GM12891 (cell line): Measurements from ENCODE around the gene MRPL14. TPM values are rescaled to one million over a fixed set of nuclear protein-coding genes. Genes with fewer than 3 reads are reported as not detected.
A peak's percentile ranks its signal among the peaks of the same experiment; 100 is the strongest.

Experiments
- DNase-seq: peaks from one replicate; pipeline ENCODE4 v3.0.0; 2011; ENCODE audit warnings: low spot score; ENCODE audit not compliant: insufficient read length
- FAIRE-seq: peaks from 2 replicates; lab custom pipeline; 2011; peaks lifted over from hg19 to GRCh38; lab: Jason Lieb, UNC
- PAX5 ChIP-seq: IDR thresholded peaks from 2 replicates; pipeline ENCODE4 v1.6.1; 2011; ENCODE audit warnings: low read length, moderate library complexity, mild to moderate bottlenecking; ENCODE audit not compliant: insufficient read depth, severe bottlenecking
- POLR2A ChIP-seq: IDR thresholded peaks from 2 replicates; pipeline ENCODE4 v1.6.1; 2011; ENCODE audit warnings: low read depth, low read length, control low read depth
- POLR2AphosphoS5 ChIP-seq: IDR thresholded peaks from 2 replicates; pipeline ENCODE4 v1.6.1; 2011; ENCODE audit warnings: low read depth, low read length, control low read depth
- POU2F2 ChIP-seq: IDR thresholded peaks from 2 replicates; pipeline ENCODE4 v1.6.1; 2011; ENCODE audit warnings: low read depth, mild to moderate bottlenecking, control low read depth, low read length, moderate library complexity
- SPI1 ChIP-seq: IDR thresholded peaks from 2 replicates; pipeline ENCODE4 v1.6.1; 2011; ENCODE audit warnings: low read depth, low read length, control low read depth
- TAF1 ChIP-seq: IDR thresholded peaks from 2 replicates; pipeline ENCODE4 v1.6.1; 2011; ENCODE audit warnings: low read depth, low read length, control low read depth
- polyA plus RNA-seq: library from polyadenylated mRNA; unstranded; fragments of >200 nt; gene quantifications from one replicate; pipeline ENCODE4 v1.2.1, GENCODE V29; 2012; ENCODE audit warnings: low read depth, missing spikeins, inconsistent platforms; ENCODE audit not compliant: missing spikeins

MRPL14 gene
- polyA plus RNA-seq = 82.0 TPM

GRCh38 chr6:44127186-44128019 is at the start of gene MRPL14, which contains the start of gene TMEM63B:
TSS of gene MRPL14 (minus strand) at chr6:44127452. CDS start at chr6:44116611, 10,841 bp downstream.
TSS of gene TMEM63B (plus strand) at chr6:44127554. CDS start at chr6:44134585, 7,031 bp downstream.
- TF ChIP-seq PAX5 = no peak
- 0 out of 2 replicates have a peak, but pooled peaks have one; percentile 32 for TF ChIP-seq TAF1
- TF ChIP-seq POLR2AphosphoS5 = peak; percentile 74; the same call in 1 of the 2 replicates
- no peak for TF ChIP-seq POU2F2
- TF ChIP-seq POLR2A = peak; percentile 69; the same call in 1 of the 2 replicates
- FAIRE-seq = peak; percentile 92

GRCh38 chr6:44176130-44176761 is 49.0 kb upstream of the MRPL14 start:
- DNase-seq (no peak), FAIRE-seq (peak; percentile 35)

More at GRCh38 chr6:44127186-44128019, at the start of gene MRPL14, which contains the start of gene TMEM63B:
- DNase-seq = peak; percentile 99

GRCh38 chr6:44172731-44173500 is 45.7 kb upstream of the MRPL14 start:
- no peak for TF ChIP-seq POLR2A
- DNase-seq = peak; percentile 76
- peak; percentile 78 for FAIRE-seq

More at GRCh38 chr6:44176130-44176761, 49.0 kb upstream of the MRPL14 start:
- TF ChIP-seq PAX5 (no peak), POLR2A (no peak), POLR2AphosphoS5 (no peak), SPI1 (no peak), TAF1 (no peak), POU2F2 (no peak)

GRCh38 chr6:44171899-44172546 is 44.8 kb upstream of the MRPL14 start:
- DNase-seq = no peak
- no peak for FAIRE-seq
- TF ChIP-seq TAF1 = no peak
- no peak for TF ChIP-seq SPI1
- TF ChIP-seq POLR2A = no peak
- no peak for TF ChIP-seq POU2F2

- FAIRE-seq (no peak), DNase-seq (no peak)
These were observed 42.8 kb upstream of the MRPL14 start for GRCh38 chr6:44169886-44170570.

GRCh38 chr6:44169154-44169553 is 41.9 kb upstream of the MRPL14 start:
- FAIRE-seq (no peak), DNase-seq (no peak)
- no peak for TF ChIP-seq POU2F2
- no peak for TF ChIP-seq POLR2AphosphoS5
- no peak for TF ChIP-seq TAF1
- no peak for TF ChIP-seq SPI1
- no peak for TF ChIP-seq POLR2A
- no peak for TF ChIP-seq PAX5

More at GRCh38 chr6:44169886-44170570, 42.8 kb upstream of the MRPL14 start:
- no peak for TF ChIP-seq POLR2A
- no peak for TF ChIP-seq POU2F2
- TF ChIP-seq SPI1 = no peak
- no peak for TF ChIP-seq TAF1
- no peak for TF ChIP-seq POLR2AphosphoS5
- no peak for TF ChIP-seq PAX5

- DNase-seq (no peak), FAIRE-seq (no peak)
- no peak for TF ChIP-seq POLR2A
- no peak for TF ChIP-seq POU2F2
- TF ChIP-seq POLR2AphosphoS5 = no peak
- TF ChIP-seq PAX5 = no peak
- no peak for TF ChIP-seq SPI1
- no peak for TF ChIP-seq TAF1
These were observed 40.3 kb upstream of the MRPL14 start for GRCh38 chr6:44167567-44167966.

GRCh38 chr6:44166591-44167184 is 39.4 kb upstream of the MRPL14 start:
- FAIRE-seq = no peak
- no peak for TF ChIP-seq PAX5
- TF ChIP-seq POU2F2 = no peak
- TF ChIP-seq POLR2A = no peak
- no peak for TF ChIP-seq TAF1
- TF ChIP-seq SPI1 = no peak
- no peak for TF ChIP-seq POLR2AphosphoS5
- DNase-seq = no peak
